Hematopoietic multipotent progenitor cell treated with erythropoietin and hydrocortisone succinate and interleukin-3 and kit ligand, for 6 days (in vitro differentiated cells): Measurements from ENCODE around the gene CLDN20.
A peak's percentile ranks its signal among the peaks of the same experiment; 100 is the strongest.

Experiments used
- DNase-seq: peaks from one replicate; pipeline ENCODE4 v3.0.0-alpha.2; 2015

The CLDN20 gene

GRCh38 chr6:155314092-155314772, 50.4 kb downstream of the CLDN20 start, which contains the start of gene TFB1M:
Gene TFB1M (minus strand): TSS chr6:155314484. CDS start chr6:155314428, 56 bp downstream.
- DNase-seq = peak; percentile 98

GRCh38 chr6:155314773-155315515, 51.1 kb downstream of the CLDN20 start:
- DNase-seq = peak; percentile 95

- peak; percentile 48 for DNase-seq
Measured at GRCh38 chr6:155315516-155315871, 51.7 kb downstream of the CLDN20 start.

- DNase-seq = no peak
Measured at GRCh38 chr6:155316419-155316818, 52.6 kb downstream of the CLDN20 start.

GRCh38 chr6:155317186-155317585, 53.4 kb downstream of the CLDN20 start:
- DNase-seq = peak; percentile 50

GRCh38 chr6:155319902-155320301, 56.1 kb downstream of the CLDN20 start:
- DNase-seq = no peak

- no peak for DNase-seq
Measured at GRCh38 chr6:155324172-155324571, 60.4 kb downstream of the CLDN20 start.

- DNase-seq = no peak
Measured at GRCh38 chr6:155324993-155325392, 61.2 kb downstream of the CLDN20 start.

GRCh38 chr6:155325700-155326516, 62.1 kb downstream of the CLDN20 start:
- DNase-seq = no peak
